Activated CD4-positive, alpha-beta T cell treated with anti-CD3 and anti-CD28 coated beads for 1 hour (primary cell): ENCODE data around the gene ACR.

Experiments used
- DNase-seq: peaks from one replicate; pipeline ENCODE4 v3.0.0-alpha.2; 2020

ACR gene

GRCh38 chr22:50702821-50703725 is 34.9 kb upstream of the ACR start:
- no peak for DNase-seq

- DNase-seq, result no peak
These were observed 34.1 kb upstream of the ACR start for GRCh38 chr22:50703726-50704509.

- DNase-seq, result no peak
These were observed 33.3 kb upstream of the ACR start for GRCh38 chr22:50704510-50705218.

- DNase-seq, result no peak
These were observed 32.7 kb upstream of the ACR start for GRCh38 chr22:50705219-50705691.

- DNase-seq, result no peak
These were observed 32.1 kb upstream of the ACR start for GRCh38 chr22:50705851-50706351.

GRCh38 chr22:50706481-50707125 is 31.4 kb upstream of the ACR start:
- no peak for DNase-seq

GRCh38 chr22:50708474-50708873 is 29.5 kb upstream of the ACR start:
- DNase-seq, result no peak

- DNase-seq, result no peak
These were observed 29.0 kb upstream of the ACR start for GRCh38 chr22:50708996-50709395.

- no peak for DNase-seq
These were observed 27.8 kb upstream of the ACR start for GRCh38 chr22:50710221-50710620.

GRCh38 chr22:50710886-50711285 is 27.1 kb upstream of the ACR start:
- DNase-seq, result no peak

- DNase-seq, result no peak
These were observed 26.3 kb upstream of the ACR start for GRCh38 chr22:50711446-50712340.

- DNase-seq, result no peak
These were observed 25.5 kb upstream of the ACR start for GRCh38 chr22:50712341-50713007.

- no peak for DNase-seq
These were observed 25.0 kb upstream of the ACR start for GRCh38 chr22:50713008-50713385.

- DNase-seq, result no peak
These were observed 24.4 kb upstream of the ACR start for GRCh38 chr22:50713571-50714056.

- DNase-seq, result no peak
These were observed 23.9 kb upstream of the ACR start for GRCh38 chr22:50714150-50714549.

GRCh38 chr22:50714631-50715179 is 23.3 kb upstream of the ACR start:
- no peak for DNase-seq

- DNase-seq, result no peak
These were observed 22.8 kb upstream of the ACR start for GRCh38 chr22:50715250-50715649.

GRCh38 chr22:50715776-50716175 is 22.2 kb upstream of the ACR start:
- DNase-seq, result no peak

GRCh38 chr22:50716290-50717024 is 21.5 kb upstream of the ACR start:
- no peak for DNase-seq
